HepG2 (cell line): ENCODE results near the gene UEVLD. TPM values are rescaled to one million over a fixed set of nuclear protein-coding genes. Genes with fewer than 3 reads are reported as not detected.
A peak's percentile ranks its signal among the peaks of the same experiment; 100 is the strongest.

Experiments used
- HNF4G ChIP-seq, 2 experiments: sonication (generic) in 1 of 2; formaldehyde crosslinking in 1 of 2; IDR thresholded peaks; 2 replicates each; pipeline versions ENCODE4 v1.4.0 to v1.6.1; 2011 to 2020; ENCODE audit warnings: borderline replicate concordance in 2 of 2, low read depth in 2 of 2, mild to moderate bottlenecking in 2 of 2, low read length in 1 of 2, missing genetic modification reagents in 1 of 2, moderate library complexity in 1 of 2
- MXI1 ChIP-seq: IDR thresholded peaks from 3 replicates; pipeline ENCODE4 v1.6.1; 2012; ENCODE audit warnings: low read depth, low read length, inconsistent platforms, borderline replicate concordance
- NR2F1 ChIP-seq, 2 experiments: fragments of 450-650 bp in 1 of 2; formaldehyde crosslinking in 1 of 2; IDR thresholded peaks; 2 replicates each; pipeline versions ENCODE4 v1.5.0 to v1.6.1; 2016 to 2020; ENCODE audit warnings: mild to moderate bottlenecking in 1 of 2, missing compliant biosample characterization in 1 of 2, missing genetic modification reagents in 1 of 2, moderate library complexity in 1 of 2
- NR2F2 ChIP-seq: IDR thresholded peaks from 2 replicates; pipeline ENCODE4 v1.6.1; 2012; ENCODE audit warnings: low read depth, inconsistent platforms, borderline replicate concordance
- PHF8 ChIP-seq: sonication (generic); formaldehyde crosslinking; IDR thresholded peaks from 2 replicates; pipeline ENCODE4 v1.5.0; 2020; ENCODE audit warnings: missing genetic modification reagents
- POGZ ChIP-seq: sonication (generic); formaldehyde crosslinking; IDR thresholded peaks from 2 replicates; pipeline ENCODE4 v1.4.0; 2020; ENCODE audit warnings: mild to moderate bottlenecking, missing genetic modification reagents
- ZC3H13 ChIP-seq: sonication (generic); formaldehyde crosslinking; IDR thresholded peaks from 2 replicates; pipeline ENCODE4 v1.8.1; 2023; ENCODE audit warnings: mild to moderate bottlenecking, missing genetic modification reagents, moderate library complexity
- ZKSCAN8 ChIP-seq: IDR thresholded peaks from 2 replicates; pipeline ENCODE4 v1.6.1; 2016; ENCODE audit warnings: borderline replicate concordance, missing genetic modification reagents, missing compliant biosample characterization
- ZNF235 ChIP-seq: sonication (generic); formaldehyde crosslinking; IDR thresholded peaks from 2 replicates; pipeline ENCODE4 v1.8.1; 2023; ENCODE audit warnings: mild to moderate bottlenecking, missing genetic modification reagents, borderline replicate concordance
- polyA plus RNA-seq, 8 experiments: library from polyadenylated mRNA; depleted of rRNA in 3 of 8; stranded (reverse) in 7 of 8; unstranded in 1 of 8; fragments of >200 nt; fragmentation: Illumina TruSeq in 4 of 8; extraction: Trizol in 4 of 8; gene quantifications; 2 replicates each; pipeline versions ENCODE4 v1.2.1 to v1.2.3, GENCODE V29; 2011 to 2016; ENCODE audit warnings: low read depth in 4 of 8, missing spikeins in 1 of 8, mixed read lengths in 1 of 8; ENCODE audit not compliant: insufficient read depth in 1 of 8
- total RNA-seq, 5 experiments: library from RNA; depleted of rRNA; stranded (reverse); fragments of >200 nt; fragmentation: Illumina TruSeq; extraction: Trizol; gene quantifications; 2 replicates each; pipeline ENCODE4 v1.2.3, GENCODE V29; 2016; ENCODE audit warnings: low read depth in 1 of 5
- TF ChIP-seq, protein P1 (sequence below): sonication (generic); formaldehyde crosslinking; IDR thresholded peaks from 2 replicates; pipeline ENCODE4 v1.4.0; 2020; ENCODE audit warnings: missing genetic modification reagents
- TF ChIP-seq, protein P2 (sequence below): sonication (generic); formaldehyde crosslinking; IDR thresholded peaks from 2 replicates; pipeline ENCODE4 v1.4.0; 2020; ENCODE audit warnings: missing genetic modification reagents
- TF ChIP-seq, protein P3 (sequence below): IDR thresholded peaks from 2 replicates; pipeline ENCODE4 v1.6.1; 2016; ENCODE audit warnings: mild to moderate bottlenecking, missing biosample characterization, missing genetic modification reagents
- TF ChIP-seq, protein P4 (sequence below): sonication (generic); formaldehyde crosslinking; IDR thresholded peaks from 2 replicates; pipeline ENCODE4 v1.8.1; 2023; ENCODE audit warnings: missing genetic modification reagents, mild to moderate bottlenecking, borderline replicate concordance
- TF ChIP-seq, protein P5 (sequence below): sonication (generic); formaldehyde crosslinking; IDR thresholded peaks from one replicate; pipeline ENCODE4 v1.5.1; 2020; ENCODE audit warnings: mild to moderate bottlenecking, missing genetic modification reagents; ENCODE audit errors: not compliant biosample characterization

UEVLD gene
- total and polyA plus RNA-seq, 2 of the 13 experiments (the other 11 are each of a cell fraction or from before 2014, with no cell fraction given) = 5.7 to 13.7 TPM

DNA sequence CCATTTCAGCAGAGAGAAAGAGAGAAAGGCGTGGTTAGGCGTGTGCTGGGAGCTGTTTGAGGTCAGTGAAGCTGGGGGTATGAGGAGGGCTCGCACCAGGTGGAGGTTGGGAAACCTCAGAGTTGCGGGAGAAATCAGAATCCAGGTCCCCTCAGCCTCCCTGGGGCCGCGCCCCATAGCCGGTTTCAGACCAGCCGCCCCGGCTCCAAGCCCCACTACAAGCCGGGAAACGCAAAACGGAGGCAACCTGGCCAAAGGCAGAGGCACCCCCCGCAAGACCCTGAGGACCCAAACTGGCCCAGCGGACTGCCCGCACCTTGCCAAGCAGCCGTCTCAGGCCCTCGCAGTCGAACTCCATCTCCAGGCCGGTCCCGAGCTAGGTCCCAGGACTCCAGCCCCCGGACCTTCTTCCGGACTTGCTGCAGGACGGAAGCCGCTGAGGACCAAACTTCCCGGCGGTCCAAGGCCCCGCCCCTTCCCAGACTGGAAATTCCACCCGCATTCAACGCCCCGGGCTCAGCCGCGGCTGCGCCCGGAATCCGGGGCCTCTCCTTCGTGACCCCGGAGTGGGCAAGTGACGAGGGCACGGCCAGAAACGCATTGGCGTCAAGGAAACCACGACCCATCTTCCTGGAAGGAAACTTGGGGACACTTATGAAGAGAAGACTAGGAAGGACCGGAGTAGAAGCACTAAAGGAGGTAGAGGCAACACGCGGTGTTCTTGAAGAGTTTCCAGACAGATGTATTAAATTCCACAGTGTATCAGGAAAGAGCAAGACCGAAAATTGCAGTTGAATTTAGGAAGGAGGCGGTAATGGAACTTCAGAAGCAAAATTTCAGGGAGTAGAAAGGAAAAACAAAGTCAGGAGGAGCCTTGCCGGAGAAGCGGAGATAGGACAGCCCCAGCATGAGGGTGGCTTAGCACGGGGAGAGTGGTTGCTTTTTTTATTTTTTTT lies at the start of gene UEVLD (continued):
- TF ChIP-seq HNF4G (IDR thresholded peaks at IDR 0.05; ENCODE audit: borderline replicate concordance, low read depth, low read length) = no peak
- no peak for TF ChIP-seq HNF4G (CRISPR knock-in tag; IDR thresholded peaks at IDR 0.05; ENCODE audit: borderline replicate concordance, low read depth)
- TF ChIP-seq, protein P1, sequence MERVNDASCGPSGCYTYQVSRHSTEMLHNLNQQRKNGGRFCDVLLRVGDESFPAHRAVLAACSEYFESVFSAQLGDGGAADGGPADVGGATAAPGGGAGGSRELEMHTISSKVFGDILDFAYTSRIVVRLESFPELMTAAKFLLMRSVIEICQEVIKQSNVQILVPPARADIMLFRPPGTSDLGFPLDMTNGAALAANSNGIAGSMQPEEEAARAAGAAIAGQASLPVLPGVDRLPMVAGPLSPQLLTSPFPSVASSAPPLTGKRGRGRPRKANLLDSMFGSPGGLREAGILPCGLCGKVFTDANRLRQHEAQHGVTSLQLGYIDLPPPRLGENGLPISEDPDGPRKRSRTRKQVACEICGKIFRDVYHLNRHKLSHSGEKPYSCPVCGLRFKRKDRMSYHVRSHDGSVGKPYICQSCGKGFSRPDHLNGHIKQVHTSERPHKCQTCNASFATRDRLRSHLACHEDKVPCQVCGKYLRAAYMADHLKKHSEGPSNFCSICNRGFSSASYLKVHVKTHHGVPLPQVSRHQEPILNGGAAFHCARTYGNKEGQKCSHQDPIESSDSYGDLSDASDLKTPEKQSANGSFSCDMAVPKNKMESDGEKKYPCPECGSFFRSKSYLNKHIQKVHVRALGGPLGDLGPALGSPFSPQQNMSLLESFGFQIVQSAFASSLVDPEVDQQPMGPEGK (CRISPR knock-in tag) = peak; percentile 63
- TF ChIP-seq, protein P2, sequence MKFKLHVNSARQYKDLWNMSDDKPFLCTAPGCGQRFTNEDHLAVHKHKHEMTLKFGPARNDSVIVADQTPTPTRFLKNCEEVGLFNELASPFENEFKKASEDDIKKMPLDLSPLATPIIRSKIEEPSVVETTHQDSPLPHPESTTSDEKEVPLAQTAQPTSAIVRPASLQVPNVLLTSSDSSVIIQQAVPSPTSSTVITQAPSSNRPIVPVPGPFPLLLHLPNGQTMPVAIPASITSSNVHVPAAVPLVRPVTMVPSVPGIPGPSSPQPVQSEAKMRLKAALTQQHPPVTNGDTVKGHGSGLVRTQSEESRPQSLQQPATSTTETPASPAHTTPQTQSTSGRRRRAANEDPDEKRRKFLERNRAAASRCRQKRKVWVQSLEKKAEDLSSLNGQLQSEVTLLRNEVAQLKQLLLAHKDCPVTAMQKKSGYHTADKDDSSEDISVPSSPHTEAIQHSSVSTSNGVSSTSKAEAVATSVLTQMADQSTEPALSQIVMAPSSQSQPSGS (CRISPR knock-in tag) = peak; percentile 37; the same call in 1 of the 2 replicates
- peak; percentile 75; the same call in 1 of the 3 replicates for TF ChIP-seq MXI1
- TF ChIP-seq, protein P3, sequence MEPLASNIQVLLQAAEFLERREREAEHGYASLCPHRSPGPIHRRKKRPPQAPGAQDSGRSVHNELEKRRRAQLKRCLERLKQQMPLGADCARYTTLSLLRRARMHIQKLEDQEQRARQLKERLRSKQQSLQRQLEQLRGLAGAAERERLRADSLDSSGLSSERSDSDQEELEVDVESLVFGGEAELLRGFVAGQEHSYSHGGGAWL (CRISPR knock-in tag) = no peak; the same call in 1 of the 2 replicates
- TF ChIP-seq POGZ (CRISPR knock-in tag) = peak; percentile 69
- 0 out of 4 replicates have a peak, but pooled peaks of 1 of the 2 experiments have one; percentile 28 for TF ChIP-seq NR2F1 (CRISPR knock-in tag; IDR thresholded peaks at IDR 0.05)
- TF ChIP-seq, protein P4, sequence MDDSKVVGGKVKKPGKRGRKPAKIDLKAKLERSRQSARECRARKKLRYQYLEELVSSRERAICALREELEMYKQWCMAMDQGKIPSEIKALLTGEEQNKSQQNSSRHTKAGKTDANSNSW (CRISPR knock-in tag) = peak; percentile 71; the same call in 1 of the 2 replicates
- no peak for TF ChIP-seq NR2F2
- TF ChIP-seq ZNF235 (CRISPR knock-in tag) = peak; percentile 32; the same call in 1 of the 2 replicates
- TF ChIP-seq ZKSCAN8 (CRISPR knock-in tag) = peak; percentile 78; the same call in 1 of the 2 replicates
- TF ChIP-seq, protein P5, sequence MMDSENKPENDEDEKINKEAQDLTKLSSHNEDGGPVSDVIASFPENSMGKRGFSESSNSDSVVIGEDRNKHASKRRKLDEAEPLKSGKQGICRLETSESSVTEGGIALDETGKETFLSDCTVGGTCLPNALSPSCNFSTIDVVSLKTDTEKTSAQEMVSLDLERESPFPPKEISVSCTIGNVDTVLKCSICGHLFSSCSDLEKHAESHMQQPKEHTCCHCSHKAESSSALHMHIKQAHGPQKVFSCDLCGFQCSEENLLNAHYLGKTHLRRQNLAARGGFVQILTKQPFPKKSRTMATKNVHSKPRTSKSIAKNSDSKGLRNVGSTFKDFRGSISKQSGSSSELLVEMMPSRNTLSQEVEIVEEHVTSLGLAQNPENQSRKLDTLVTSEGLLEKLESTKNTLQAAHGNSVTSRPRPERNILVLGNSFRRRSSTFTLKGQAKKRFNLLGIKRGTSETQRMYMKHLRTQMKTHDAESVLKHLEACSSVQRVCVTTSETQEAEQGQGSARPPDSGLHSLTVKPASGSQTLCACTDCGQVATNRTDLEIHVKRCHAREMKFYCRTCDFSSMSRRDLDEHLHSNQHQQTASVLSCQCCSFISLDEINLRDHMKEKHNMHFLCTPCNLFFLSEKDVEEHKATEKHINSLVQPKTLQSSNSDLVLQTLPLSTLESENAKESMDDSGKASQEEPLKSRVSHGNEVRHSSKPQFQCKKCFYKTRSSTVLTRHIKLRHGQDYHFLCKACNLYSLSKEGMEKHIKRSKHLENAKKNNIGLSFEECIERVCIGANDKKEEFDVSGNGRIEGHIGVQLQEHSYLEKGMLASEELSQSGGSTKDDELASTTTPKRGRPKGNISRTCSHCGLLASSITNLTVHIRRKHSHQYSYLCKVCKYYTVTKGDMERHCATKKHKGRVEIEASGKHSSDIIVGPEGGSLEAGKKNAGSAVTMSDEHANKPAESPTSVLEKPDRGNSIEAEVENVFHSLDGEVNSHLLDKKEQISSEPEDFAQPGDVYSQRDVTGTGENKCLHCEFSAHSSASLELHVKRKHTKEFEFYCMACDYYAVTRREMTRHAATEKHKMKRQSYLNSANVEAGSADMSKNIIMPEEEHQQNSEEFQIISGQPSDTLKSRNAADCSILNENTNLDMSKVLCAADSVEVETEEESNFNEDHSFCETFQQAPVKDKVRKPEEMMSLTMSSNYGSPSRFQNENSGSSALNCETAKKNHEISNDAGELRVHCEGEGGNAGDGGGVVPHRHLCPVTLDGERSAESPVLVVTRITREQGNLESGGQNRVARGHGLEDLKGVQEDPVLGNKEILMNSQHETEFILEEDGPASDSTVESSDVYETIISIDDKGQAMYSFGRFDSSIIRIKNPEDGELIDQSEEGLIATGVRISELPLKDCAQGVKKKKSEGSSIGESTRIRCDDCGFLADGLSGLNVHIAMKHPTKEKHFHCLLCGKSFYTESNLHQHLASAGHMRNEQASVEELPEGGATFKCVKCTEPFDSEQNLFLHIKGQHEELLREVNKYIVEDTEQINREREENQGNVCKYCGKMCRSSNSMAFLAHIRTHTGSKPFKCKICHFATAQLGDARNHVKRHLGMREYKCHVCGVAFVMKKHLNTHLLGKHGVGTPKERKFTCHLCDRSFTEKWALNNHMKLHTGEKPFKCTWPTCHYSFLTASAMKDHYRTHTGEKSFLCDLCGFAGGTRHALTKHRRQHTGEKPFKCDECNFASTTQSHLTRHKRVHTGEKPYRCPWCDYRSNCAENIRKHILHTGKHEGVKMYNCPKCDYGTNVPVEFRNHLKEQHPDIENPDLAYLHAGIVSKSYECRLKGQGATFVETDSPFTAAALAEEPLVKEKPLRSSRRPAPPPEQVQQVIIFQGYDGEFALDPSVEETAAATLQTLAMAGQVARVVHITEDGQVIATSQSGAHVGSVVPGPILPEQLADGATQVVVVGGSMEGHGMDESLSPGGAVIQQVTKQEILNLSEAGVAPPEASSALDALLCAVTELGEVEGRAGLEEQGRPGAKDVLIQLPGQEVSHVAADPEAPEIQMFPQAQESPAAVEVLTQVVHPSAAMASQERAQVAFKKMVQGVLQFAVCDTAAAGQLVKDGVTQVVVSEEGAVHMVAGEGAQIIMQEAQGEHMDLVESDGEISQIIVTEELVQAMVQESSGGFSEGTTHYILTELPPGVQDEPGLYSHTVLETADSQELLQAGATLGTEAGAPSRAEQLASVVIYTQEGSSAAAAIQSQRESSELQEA (CRISPR knock-in tag) = peak; percentile 64
- TF ChIP-seq ZC3H13 (CRISPR knock-in tag) = no peak
- peak; percentile 90 for TF ChIP-seq PHF8 (CRISPR knock-in tag)
